Esophagus muscularis mucosa (tissue), 4 donors: ENCODE measurements around the gene SKIC2. TPM values are rescaled to one million over a fixed set of nuclear protein-coding genes. Genes with fewer than 3 reads are reported as not detected.

Experiments
- DNase-seq: peaks from one replicate; pipeline ENCODE4 v3.0.0-alpha.2; 2017; ENCODE audit errors: extremely low spot score
- H3K27ac ChIP-seq, 4 donors: fragments of 200-600 bp; sonication (generic); replicated peaks in 1 of 4; 1 replicate in 3 of 4; 2 replicates in 1 of 4; pipeline ENCODE4 v1.5.1; 2016 to 2019; ENCODE audit warnings: mild to moderate bottlenecking in 1 of 4
- H3K27me3 ChIP-seq, 4 donors: fragments of 200-600 bp; sonication (generic); one replicate each; pipeline versions ENCODE4 v1.5.1 to v1.6.0; 2016 to 2019
- H3K36me3 ChIP-seq, 4 donors: fragments of 200-600 bp; sonication (generic); one replicate each; pipeline ENCODE4 v1.5.1; 2016 to 2019
- H3K4me1 ChIP-seq, 4 donors: fragments of 200-600 bp; sonication (generic); one replicate each; pipeline ENCODE4 v1.5.1; 2016 to 2019
- H3K4me3 ChIP-seq, 4 donors: fragments of 200-600 bp; sonication (generic); 1 replicate in 2 of 4; 2 replicates in 2 of 4; pipeline ENCODE4 v1.5.1; 2016 to 2019; ENCODE audit warnings: mild to moderate bottlenecking in 4 of 4, moderate library complexity in 1 of 4
- H3K9me3 ChIP-seq, 4 donors: fragments of 200-600 bp; sonication (generic); 1 replicate in 3 of 4; 2 replicates in 1 of 4; pipeline ENCODE4 v1.5.1; 2016 to 2019
- EP300 ChIP-seq: sonication (generic); formaldehyde crosslinking; IDR thresholded peaks from one replicate; pipeline ENCODE4 v1.6.1; 2017; ENCODE audit warnings: antibody characterized with exemption
- POLR2A ChIP-seq: fragments of 450-650 bp; IDR thresholded peaks from one replicate; pipeline ENCODE4 v1.6.1; 2017; ENCODE audit warnings: antibody characterized with exemption, moderate library complexity, mild to moderate bottlenecking, low read depth
- POLR2AphosphoS5 ChIP-seq, 2 donors: sonication (generic); formaldehyde crosslinking; IDR thresholded peaks; one replicate each; pipeline ENCODE4 v1.6.1; 2017; ENCODE audit warnings: antibody characterized with exemption in 2 of 2
- WGBS: methylation state at CpG from one replicate; pipeline ENCODE4 v1.1.5; 2018; 5-methylcytosine and 5-hydroxymethylcytosine counted together
- intact Hi-C: fragments of 100-400 bp; cut with DNase I; formaldehyde crosslinking; loops from one replicate; pipeline ENCODE4 v1.15.1; 2023
- total RNA-seq, 4 donors: library from RNA; depleted of rRNA; stranded (reverse); fragments of >200 nt; gene quantifications; one replicate each; pipeline versions ENCODE4 v1.1.0 to v1.2.1, GENCODE V29; 2016
- TF ChIP-seq, protein P1 (sequence below), 3 experiments: fragments of 200-600 bp in 2 of 3; fragments of 450-650 bp in 1 of 3; sonication (generic) in 2 of 3; IDR thresholded peaks; one replicate each; pipeline ENCODE4 v1.5.1; 2017 to 2019; ENCODE audit warnings: antibody characterized with exemption in 3 of 3, mild to moderate bottlenecking in 2 of 3, moderate library complexity in 1 of 3

The SKIC2 gene
- total RNA-seq, 4 donors from 2014 or later: 23.3 to 33.2 (median 28.5) TPM

- intact Hi-C loops: no loop called here
- H3K9me3 ChIP-seq: no peaks in the 10 kb centered on the region
- no peak overlapping the region for H3K27ac ChIP-seq
- no peak for DNase-seq
- no peak overlapping the region for H3K4me3 ChIP-seq
- H3K27me3 ChIP-seq: no peaks in the 10 kb centered on the region
- H3K4me1 ChIP-seq: peaks cover 12 to 25% (median 21%) of the 10 kb centered on the region in 4 donors
- H3K36me3 ChIP-seq: peaks cover 33 to 87% (median 82%) of the 10 kb centered on the region in 4 donors
- TF ChIP-seq POLR2A (no peak), POLR2AphosphoS5 (IDR thresholded peaks at IDR 0.05) (no peak), EP300 (no peak)
- TF ChIP-seq, protein P1, sequence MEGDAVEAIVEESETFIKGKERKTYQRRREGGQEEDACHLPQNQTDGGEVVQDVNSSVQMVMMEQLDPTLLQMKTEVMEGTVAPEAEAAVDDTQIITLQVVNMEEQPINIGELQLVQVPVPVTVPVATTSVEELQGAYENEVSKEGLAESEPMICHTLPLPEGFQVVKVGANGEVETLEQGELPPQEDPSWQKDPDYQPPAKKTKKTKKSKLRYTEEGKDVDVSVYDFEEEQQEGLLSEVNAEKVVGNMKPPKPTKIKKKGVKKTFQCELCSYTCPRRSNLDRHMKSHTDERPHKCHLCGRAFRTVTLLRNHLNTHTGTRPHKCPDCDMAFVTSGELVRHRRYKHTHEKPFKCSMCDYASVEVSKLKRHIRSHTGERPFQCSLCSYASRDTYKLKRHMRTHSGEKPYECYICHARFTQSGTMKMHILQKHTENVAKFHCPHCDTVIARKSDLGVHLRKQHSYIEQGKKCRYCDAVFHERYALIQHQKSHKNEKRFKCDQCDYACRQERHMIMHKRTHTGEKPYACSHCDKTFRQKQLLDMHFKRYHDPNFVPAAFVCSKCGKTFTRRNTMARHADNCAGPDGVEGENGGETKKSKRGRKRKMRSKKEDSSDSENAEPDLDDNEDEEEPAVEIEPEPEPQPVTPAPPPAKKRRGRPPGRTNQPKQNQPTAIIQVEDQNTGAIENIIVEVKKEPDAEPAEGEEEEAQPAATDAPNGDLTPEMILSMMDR (IDR thresholded peaks at IDR 0.05): no peak
- 78% methylated on average over 10 of the region's 10 CpGs for WGBS
Observed at GRCh38 chr6:31966997-31967925, 8.3 kb downstream of the SKIC2 start.

GRCh38 chr6:31967926-31968320 is 8.9 kb downstream of the SKIC2 start:
- 100% methylated on average over 1 of the region's 3 CpGs for WGBS
- intact Hi-C loops: no loop called here

DNA sequence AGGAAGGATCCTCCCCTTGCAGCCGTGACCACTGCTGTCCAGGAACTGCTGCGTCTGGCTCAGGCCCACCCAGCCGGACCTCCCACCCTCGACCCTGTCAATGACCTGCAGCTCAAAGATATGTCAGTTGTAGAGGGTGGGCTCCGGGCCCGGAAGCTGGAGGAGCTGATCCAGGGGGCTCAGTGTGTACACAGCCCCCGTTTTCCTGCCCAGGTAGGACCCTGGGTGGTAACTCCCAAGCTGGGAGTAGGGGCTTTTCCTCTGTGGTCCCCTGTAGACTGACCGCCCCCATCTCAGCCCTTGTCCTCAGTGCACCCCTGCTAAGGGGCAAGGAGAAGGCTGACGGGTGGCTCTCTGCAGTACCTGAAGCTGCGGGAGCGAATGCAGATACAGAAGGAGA is 9.4 kb downstream of the SKIC2 start:
- intact Hi-C loops: no loop called here
- H3K4me3 ChIP-seq: no peak overlapping the region
- no peak for TF ChIP-seq POLR2AphosphoS5 (IDR thresholded peaks at IDR 0.05)
- no peak for TF ChIP-seq POLR2A
- TF ChIP-seq, protein P1 (IDR thresholded peaks at IDR 0.05): no peak
- no peak for TF ChIP-seq EP300
- H3K27me3 ChIP-seq: no peaks in the 10 kb centered on the region
- H3K4me1 ChIP-seq: peaks cover 19 to 33% (median 29%) of the 10 kb centered on the region in 4 donors
- H3K36me3 ChIP-seq: peaks cover 26 to 76% (median 71%) of the 10 kb centered on the region in 4 donors
- H3K9me3 ChIP-seq: no peaks in the 10 kb centered on the region
- WGBS: 70% methylated on average over 3 of the region's 11 CpGs
- DNase-seq: no peak
- no peak overlapping the region for H3K27ac ChIP-seq

More at GRCh38 chr6:31967926-31968320, 8.9 kb downstream of the SKIC2 start:
- Histone ChIP-seq H3K36me3 (peaks cover 28 to 80% (median 75%) of the 10 kb centered on the region in 4 donors), H3K27me3 (no peaks in the 10 kb centered on the region), H3K9me3 (no peaks in the 10 kb centered on the region), H3K4me3 (no peak overlapping the region), H3K4me1 (peaks cover 15 to 29% (median 25%) of the 10 kb centered on the region in 4 donors), H3K27ac (no peak overlapping the region)
- TF ChIP-seq POLR2AphosphoS5 (IDR thresholded peaks at IDR 0.05) (no peak), EP300 (no peak), POLR2A (no peak)
- TF ChIP-seq, protein P1 (IDR thresholded peaks at IDR 0.05): no peak
- DNase-seq: no peak

GRCh38 chr6:31968791-31969711 is 10.1 kb downstream of the SKIC2 start:
- Histone ChIP-seq H3K4me3 (no peak overlapping the region), H3K9me3 (no peaks in the 10 kb centered on the region), H3K36me3 (peaks cover 19 to 70% (median 65%) of the 10 kb centered on the region in 4 donors), H3K27ac (no peak overlapping the region), H3K27me3 (no peaks in the 10 kb centered on the region), H3K4me1 (peaks cover 21 to 41% (median 34%) of the 10 kb centered on the region in 4 donors)
- WGBS: 89% methylated on average over 22 of the region's 23 CpGs
- no peak for DNase-seq
- TF ChIP-seq, protein P1 (IDR thresholded peaks at IDR 0.05): no peak
- no peak for TF ChIP-seq EP300
- intact Hi-C loops: no loop called here
